ENCODE data around the gene PPFIBP2. TPM values are rescaled to one million over a fixed set of nuclear protein-coding genes. Genes with fewer than 3 reads are reported as not detected.
A peak's percentile ranks its signal among the peaks of the same experiment; 100 is the strongest.

The PPFIBP2 gene
- total RNA-seq, 1 experiment from 2014 or later, result 21.5 TPM

- H3K27me3 ChIP-seq (ENCODE audit: control insufficient read depth, insufficient read depth, low read length), result no peaks in the 10 kb centered on the region
- H3K4me1 ChIP-seq (ENCODE audit: control insufficient read depth, insufficient read depth, low read length), result peaks cover 3% of the 10 kb centered on the region; the same call in 1 of the 2 replicates
- no TSS peak for BruUV-seq (replicated peaks)
- CTCF ChIA-PET, result no interaction called here
- intact Hi-C loops (cut with micrococcal nuclease; ENCODE audit: unreplicated experiment), result no loop called here
- H3K36me3 ChIP-seq (ENCODE audit: control insufficient read depth, insufficient read depth, low read length), result no peaks in the 10 kb centered on the region
- H3K4me3 ChIP-seq (ENCODE audit: low read depth in 2 of 2, low read length in 2 of 2), result no peak overlapping the region
- DNase-seq (ENCODE audit: low read depth, low spot score) (no peak), ATAC-seq (no peak)
- H3K27ac ChIP-seq (ENCODE audit: low read length), result no peak overlapping the region
- in situ Hi-C loops (cut with HindIII; ENCODE audit: low pct_unique_long_range_greater_than_20kb, low sequenced_read_pairs), result no loop called here
- H3K9me3 ChIP-seq (ENCODE audit: control insufficient read depth, insufficient read depth, low read depth, low read length), result no peaks in the 10 kb centered on the region
- POLR2A ChIA-PET, result no interaction called here
- TF ChIP-seq, protein P1, sequence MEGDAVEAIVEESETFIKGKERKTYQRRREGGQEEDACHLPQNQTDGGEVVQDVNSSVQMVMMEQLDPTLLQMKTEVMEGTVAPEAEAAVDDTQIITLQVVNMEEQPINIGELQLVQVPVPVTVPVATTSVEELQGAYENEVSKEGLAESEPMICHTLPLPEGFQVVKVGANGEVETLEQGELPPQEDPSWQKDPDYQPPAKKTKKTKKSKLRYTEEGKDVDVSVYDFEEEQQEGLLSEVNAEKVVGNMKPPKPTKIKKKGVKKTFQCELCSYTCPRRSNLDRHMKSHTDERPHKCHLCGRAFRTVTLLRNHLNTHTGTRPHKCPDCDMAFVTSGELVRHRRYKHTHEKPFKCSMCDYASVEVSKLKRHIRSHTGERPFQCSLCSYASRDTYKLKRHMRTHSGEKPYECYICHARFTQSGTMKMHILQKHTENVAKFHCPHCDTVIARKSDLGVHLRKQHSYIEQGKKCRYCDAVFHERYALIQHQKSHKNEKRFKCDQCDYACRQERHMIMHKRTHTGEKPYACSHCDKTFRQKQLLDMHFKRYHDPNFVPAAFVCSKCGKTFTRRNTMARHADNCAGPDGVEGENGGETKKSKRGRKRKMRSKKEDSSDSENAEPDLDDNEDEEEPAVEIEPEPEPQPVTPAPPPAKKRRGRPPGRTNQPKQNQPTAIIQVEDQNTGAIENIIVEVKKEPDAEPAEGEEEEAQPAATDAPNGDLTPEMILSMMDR (IDR thresholded peaks at IDR 0.05), result no peak
- TF ChIP-seq SIN3A (IDR thresholded peaks at IDR 0.05; ENCODE audit: borderline replicate concordance, insufficient read depth, low read depth, low read length) (no peak), TCF7L2 (IDR thresholded peaks at IDR 0.05; ENCODE audit: low read depth, low read length) (no peak), POLR2AphosphoS5 (IDR thresholded peaks at IDR 0.05; ENCODE audit: low read depth, low read length) (no peak)
- TF ChIP-seq, protein P2, sequence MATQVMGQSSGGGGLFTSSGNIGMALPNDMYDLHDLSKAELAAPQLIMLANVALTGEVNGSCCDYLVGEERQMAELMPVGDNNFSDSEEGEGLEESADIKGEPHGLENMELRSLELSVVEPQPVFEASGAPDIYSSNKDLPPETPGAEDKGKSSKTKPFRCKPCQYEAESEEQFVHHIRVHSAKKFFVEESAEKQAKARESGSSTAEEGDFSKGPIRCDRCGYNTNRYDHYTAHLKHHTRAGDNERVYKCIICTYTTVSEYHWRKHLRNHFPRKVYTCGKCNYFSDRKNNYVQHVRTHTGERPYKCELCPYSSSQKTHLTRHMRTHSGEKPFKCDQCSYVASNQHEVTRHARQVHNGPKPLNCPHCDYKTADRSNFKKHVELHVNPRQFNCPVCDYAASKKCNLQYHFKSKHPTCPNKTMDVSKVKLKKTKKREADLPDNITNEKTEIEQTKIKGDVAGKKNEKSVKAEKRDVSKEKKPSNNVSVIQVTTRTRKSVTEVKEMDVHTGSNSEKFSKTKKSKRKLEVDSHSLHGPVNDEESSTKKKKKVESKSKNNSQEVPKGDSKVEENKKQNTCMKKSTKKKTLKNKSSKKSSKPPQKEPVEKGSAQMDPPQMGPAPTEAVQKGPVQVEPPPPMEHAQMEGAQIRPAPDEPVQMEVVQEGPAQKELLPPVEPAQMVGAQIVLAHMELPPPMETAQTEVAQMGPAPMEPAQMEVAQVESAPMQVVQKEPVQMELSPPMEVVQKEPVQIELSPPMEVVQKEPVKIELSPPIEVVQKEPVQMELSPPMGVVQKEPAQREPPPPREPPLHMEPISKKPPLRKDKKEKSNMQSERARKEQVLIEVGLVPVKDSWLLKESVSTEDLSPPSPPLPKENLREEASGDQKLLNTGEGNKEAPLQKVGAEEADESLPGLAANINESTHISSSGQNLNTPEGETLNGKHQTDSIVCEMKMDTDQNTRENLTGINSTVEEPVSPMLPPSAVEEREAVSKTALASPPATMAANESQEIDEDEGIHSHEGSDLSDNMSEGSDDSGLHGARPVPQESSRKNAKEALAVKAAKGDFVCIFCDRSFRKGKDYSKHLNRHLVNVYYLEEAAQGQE (IDR thresholded peaks at IDR 0.05; ENCODE audit: insufficient read depth in 1 of 2, low read depth in 2 of 2, low read length in 1 of 2), result no peak
Observed at GRCh38 chr11:7599209-7599608, 85.4 kb downstream of the PPFIBP2 start.

DNA sequence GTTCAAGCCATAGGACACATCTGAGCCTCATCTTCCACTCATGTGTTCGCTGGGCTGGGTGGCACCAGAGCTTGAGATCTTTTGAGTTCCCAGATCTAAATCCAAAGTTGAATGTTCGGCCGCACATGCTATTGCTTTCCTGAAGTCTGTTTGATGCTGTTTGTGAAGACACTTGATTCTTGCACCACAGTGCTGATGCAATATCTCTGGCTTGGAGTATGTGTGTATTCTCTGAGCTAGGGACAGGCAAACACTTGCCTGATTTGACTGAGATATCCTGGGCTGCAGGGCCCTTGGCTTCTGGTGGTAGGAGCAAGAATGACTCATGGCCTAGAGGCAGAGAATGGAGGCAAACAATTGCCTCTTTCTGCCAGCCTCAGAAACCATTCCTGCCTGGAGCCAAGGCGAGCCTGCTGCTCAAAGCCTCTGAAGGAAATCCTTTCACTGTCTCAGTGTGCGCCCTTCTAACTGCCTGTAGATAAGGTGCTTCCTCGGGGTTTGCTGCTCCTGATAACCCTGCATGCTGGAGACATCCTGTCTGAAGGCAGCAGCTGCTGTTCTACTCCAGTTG lies 86.5 kb downstream of the PPFIBP2 start:
- DNase-seq (ENCODE audit: low read depth, low spot score), result no peak
- CTCF ChIA-PET, result no interaction called here

More for the DNA sequence above, 86.5 kb downstream of the PPFIBP2 start:
- TF ChIP-seq SIN3A (IDR thresholded peaks at IDR 0.05; ENCODE audit: borderline replicate concordance, insufficient read depth, low read depth, low read length) (no peak), POLR2AphosphoS5 (IDR thresholded peaks at IDR 0.05; ENCODE audit: low read depth, low read length) (no peak), TCF7L2 (IDR thresholded peaks at IDR 0.05; ENCODE audit: low read depth, low read length) (no peak)
- TF ChIP-seq, protein P1 (IDR thresholded peaks at IDR 0.05), result no peak
- TF ChIP-seq, protein P2 (IDR thresholded peaks at IDR 0.05; ENCODE audit: insufficient read depth in 1 of 2, low read depth in 2 of 2, low read length in 1 of 2), result no peak
- peaks cover 3% of the 10 kb centered on the region; the same call in 1 of the 2 replicates for H3K4me1 ChIP-seq (ENCODE audit: control insufficient read depth, insufficient read depth, low read length)
- no peaks in the 10 kb centered on the region for H3K27me3 ChIP-seq (ENCODE audit: control insufficient read depth, insufficient read depth, low read length)
- intact Hi-C loops (cut with micrococcal nuclease; ENCODE audit: unreplicated experiment) (no loop called here), in situ Hi-C loops (cut with HindIII; ENCODE audit: low pct_unique_long_range_greater_than_20kb, low sequenced_read_pairs) (no loop called here)
- H3K9me3 ChIP-seq (ENCODE audit: control insufficient read depth, insufficient read depth, low read depth, low read length), result no peaks in the 10 kb centered on the region
- H3K4me3 ChIP-seq (ENCODE audit: low read depth in 2 of 2, low read length in 2 of 2), result no peak overlapping the region
- no TSS peak for BruUV-seq (replicated peaks)
- ATAC-seq, result peak; percentile 78
- POLR2A ChIA-PET, result interaction anchor here (0.5 kb wide), 1 partner anchor 18 kb away, joined by 3 read pairs; no protein-coding TSS in a partner anchor
- H3K36me3 ChIP-seq (ENCODE audit: control insufficient read depth, insufficient read depth, low read length), result no peaks in the 10 kb centered on the region
- H3K27ac ChIP-seq (ENCODE audit: low read length), result no peak overlapping the region
